Measurements from ENCODE around the gene TNFSF12. TPM values are rescaled to one million over a fixed set of nuclear protein-coding genes. Genes with fewer than 3 reads are reported as not detected.

The TNFSF12 gene
- total RNA-seq, 2 experiments from 2014 or later, result not detected

GRCh38 chr17:7508145-7508544 lies 40.7 kb upstream of the TNFSF12 start:
- Histone ChIP-seq H3K4me1 (ENCODE audit: insufficient read depth, low read length, poor library complexity, severe bottlenecking) (no peaks in the 10 kb centered on the region), H3K27ac (ENCODE audit: low read depth, low read length, poor library complexity, severe bottlenecking) (no peak overlapping the region), H3K9me2 (ENCODE audit: insufficient read depth, low read length) (no peaks in the 10 kb centered on the region), H2AFZ (ENCODE audit: low read length) (no peak overlapping the region), H3K9me3 (ENCODE audit: low read length) (no peaks in the 10 kb centered on the region), H3K4me2 (ENCODE audit: low read length) (no peak overlapping the region), H4K20me1 (ENCODE audit: insufficient read depth, low read length) (no peaks in the 10 kb centered on the region), H3K36me3 (ENCODE audit: insufficient read depth, low read length) (peaks cover 99% of the 10 kb centered on the region), H3K4me3 (ENCODE audit: low read depth, low read length, poor library complexity, severe bottlenecking) (no peak overlapping the region), H3K79me2 (ENCODE audit: insufficient read depth, low read depth, low read length) (no peaks in the 10 kb centered on the region)
- no peak for DNase-seq (ENCODE audit: low spot score)
- ChIA-PET POLR2A (interaction anchor here (0.6 to 0.9 kb wide), 2 partner anchors 135 to 171 kb away, joined by 3 read pairs; no protein-coding TSS in a partner anchor), CTCF (ENCODE audit: unreplicated experiment) (no interaction called here)
- BruUV-seq (replicated peaks), result no TSS peak
- intact Hi-C loops (cut with micrococcal nuclease; ENCODE audit: unreplicated experiment), result no loop called here
- TF ChIP-seq EZH2phosphoT487 (IDR thresholded peaks at IDR 0.05; ENCODE audit: borderline replicate concordance, low read depth, low read length) (no peak), CTCF (conservative IDR thresholded peaks at IDR 0.05; ENCODE audit: low read length) (no peak)

- Histone ChIP-seq H4K20me1 (ENCODE audit: insufficient read depth, low read length) (no peaks in the 10 kb centered on the region), H3K4me1 (ENCODE audit: insufficient read depth, low read length, poor library complexity, severe bottlenecking) (no peaks in the 10 kb centered on the region), H3K4me2 (ENCODE audit: low read length) (no peak overlapping the region), H3K36me3 (ENCODE audit: insufficient read depth, low read length) (peaks cover 99% of the 10 kb centered on the region), H3K4me3 (ENCODE audit: low read depth, low read length, poor library complexity, severe bottlenecking) (no peak overlapping the region), H3K79me2 (ENCODE audit: insufficient read depth, low read depth, low read length) (no peaks in the 10 kb centered on the region), H3K9me2 (ENCODE audit: insufficient read depth, low read length) (no peaks in the 10 kb centered on the region), H2AFZ (ENCODE audit: low read length) (no peak overlapping the region), H3K27ac (ENCODE audit: low read depth, low read length, poor library complexity, severe bottlenecking) (no peak overlapping the region), H3K9me3 (ENCODE audit: low read length) (no peaks in the 10 kb centered on the region)
- no peak for DNase-seq (ENCODE audit: low spot score)
- TF ChIP-seq CTCF (conservative IDR thresholded peaks at IDR 0.05; ENCODE audit: low read length), result no peak
- TF ChIP-seq EZH2phosphoT487 (IDR thresholded peaks at IDR 0.05; ENCODE audit: borderline replicate concordance, low read depth, low read length), result no peak
- intact Hi-C loops (cut with micrococcal nuclease; ENCODE audit: unreplicated experiment), result no loop called here
- no TSS peak for BruUV-seq (replicated peaks)
- POLR2A ChIA-PET, result interaction anchor here (0.6 to 1.2 kb wide), 3 partner anchors 10 to 136 kb away, joined by 3 to 5 read pairs (median 3); partner anchors contain the start of gene TMEM256
- CTCF ChIA-PET (ENCODE audit: unreplicated experiment), result no interaction called here
Observed at GRCh38 chr17:7508846-7509245, 40.0 kb upstream of the TNFSF12 start.

- TF ChIP-seq CTCF (conservative IDR thresholded peaks at IDR 0.05; ENCODE audit: low read length) (no peak), EZH2phosphoT487 (IDR thresholded peaks at IDR 0.05; ENCODE audit: borderline replicate concordance, low read depth, low read length) (no peak)
- ChIA-PET CTCF (ENCODE audit: unreplicated experiment) (interaction anchor here (0.6 kb wide), 1 partner anchor 23 kb away, joined by 3 read pairs; no protein-coding TSS in a partner anchor), POLR2A (no interaction called here)
- no TSS peak for BruUV-seq (replicated peaks)
- intact Hi-C loops (cut with micrococcal nuclease; ENCODE audit: unreplicated experiment), result no loop called here
- Histone ChIP-seq H3K9me3 (ENCODE audit: low read length) (no peaks in the 10 kb centered on the region), H3K36me3 (ENCODE audit: insufficient read depth, low read length) (peaks cover 99% of the 10 kb centered on the region), H3K4me1 (ENCODE audit: insufficient read depth, low read length, poor library complexity, severe bottlenecking) (no peaks in the 10 kb centered on the region), H2AFZ (ENCODE audit: low read length) (no peak overlapping the region), H3K4me2 (ENCODE audit: low read length) (no peak overlapping the region), H3K4me3 (ENCODE audit: low read depth, low read length, poor library complexity, severe bottlenecking) (no peak overlapping the region), H4K20me1 (ENCODE audit: insufficient read depth, low read length) (0 out of 2 replicates have a peak, but pooled peaks cover 4% of the 10 kb centered on the region), H3K9me2 (ENCODE audit: insufficient read depth, low read length) (no peaks in the 10 kb centered on the region), H3K79me2 (ENCODE audit: insufficient read depth, low read depth, low read length) (no peaks in the 10 kb centered on the region), H3K27ac (ENCODE audit: low read depth, low read length, poor library complexity, severe bottlenecking) (no peak overlapping the region)
- no peak for DNase-seq (ENCODE audit: low spot score)
Observed at GRCh38 chr17:7509937-7510336, 38.9 kb upstream of the TNFSF12 start.
